HG03159 (cell line): ENCODE measurements around the gene RTKN.
A peak's percentile ranks its signal among the peaks of the same experiment; 100 is the strongest.
"Not testable (repeated sequence)": the region's sequence is repeated elsewhere in the genome, so short reads cannot be mapped to it uniquely, and the experiment has no call there.

ENCODE experiments used
- ATAC-seq: cut with Tn5 transposase; IDR thresholded peaks from one replicate; pipeline ENCODE4 v1.9.1; 2021; ENCODE audit warnings: mild to moderate bottlenecking, moderate library complexity; ENCODE audit not compliant: unreplicated experiment

Gene RTKN

GRCh38 chr2:74461187-74462053, 19.7 kb upstream of the RTKN start:
- ATAC-seq, result no peak

- not testable (repeated sequence) for ATAC-seq
These were observed 18.4 kb upstream of the RTKN start for GRCh38 chr2:74460187-74460586.

GRCh38 chr2:74459503-74460118, 17.9 kb upstream of the RTKN start:
- not testable (repeated sequence) for ATAC-seq

GRCh38 chr2:74458938-74459363, 17.2 kb upstream of the RTKN start:
- no peak for ATAC-seq

- ATAC-seq, result peak; percentile 81
These were observed 16.6 kb upstream of the RTKN start, which contains the start of gene WBP1 for GRCh38 chr2:74458132-74458937. Gene WBP1, plus strand, starts transcription at chr2:74458438. Its CDS starts 165 bp downstream, at chr2:74458603.

- ATAC-seq, result peak; percentile 32
These were observed 15.9 kb upstream of the RTKN start for GRCh38 chr2:74457549-74458131.

GRCh38 chr2:74457129-74457548, 15.4 kb upstream of the RTKN start:
- ATAC-seq, result no peak

GRCh38 chr2:74454654-74455511, 13.1 kb upstream of the RTKN start, which contains the start of gene INO80B:
Gene INO80B, plus strand, starts transcription at chr2:74455087. Its CDS starts 30 bp downstream, at chr2:74455117.
- peak; percentile 34 for ATAC-seq

GRCh38 chr2:74450570-74451190, 8.9 kb upstream of the RTKN start:
- ATAC-seq, result no peak

- ATAC-seq, result no peak
These were observed 7.0 kb upstream of the RTKN start for GRCh38 chr2:74448771-74449170.

GRCh38 chr2:74447230-74447999, 5.7 kb upstream of the RTKN start:
- no peak for ATAC-seq

- ATAC-seq, result no peak
These were observed 3.0 kb upstream of the RTKN start for GRCh38 chr2:74444498-74445318.

GRCh38 chr2:74442483-74443297, 953 bp upstream of the RTKN start:
- not testable (repeated sequence) for ATAC-seq

GRCh38 chr2:74441170-74441689, 507 bp downstream of the RTKN start:
- no peak for ATAC-seq

GRCh38 chr2:74440378-74441169, 1.2 kb downstream of the RTKN start:
- ATAC-seq, result peak; percentile 88
